ENCODE data around the gene FASTK.

GRCh38 chr7:151122276-151122675 is 41.7 kb upstream of the FASTK start:
- TF ChIP-seq POLR2A (IDR thresholded peaks at IDR 0.05) (no peak), CTCF (IDR thresholded peaks at IDR 0.05) (no peak)
